ENCODE data around the gene CCHCR1. TPM values are rescaled to one million over a fixed set of nuclear protein-coding genes. Genes with fewer than 3 reads are reported as not detected.

The CCHCR1 gene
- polyA plus RNA-seq, 1 donor from 2014 or later: 19.7 TPM

DNA sequence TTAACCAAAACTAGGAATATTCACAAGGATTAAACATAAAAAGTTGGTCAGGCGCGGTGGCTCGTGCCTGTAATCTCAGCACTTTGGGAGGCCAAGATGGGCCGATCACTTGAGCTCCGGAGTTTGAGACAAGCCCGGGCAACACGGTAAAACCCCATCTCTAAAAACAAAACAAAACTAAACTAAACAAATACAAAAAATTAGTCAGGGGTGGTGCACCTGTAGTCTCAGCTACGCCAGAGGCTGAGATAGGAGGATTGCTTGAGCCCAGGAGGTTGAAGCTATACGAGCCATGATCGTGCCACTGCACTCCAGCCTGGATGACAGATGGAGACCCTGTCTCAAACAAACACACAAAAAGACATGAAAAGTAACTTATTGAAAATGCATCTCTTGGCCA is 21.9 kb downstream of the CCHCR1 start:
- H3K9me3 ChIP-seq (ENCODE audit: low read length): no peaks in the 10 kb centered on the region

DNA sequence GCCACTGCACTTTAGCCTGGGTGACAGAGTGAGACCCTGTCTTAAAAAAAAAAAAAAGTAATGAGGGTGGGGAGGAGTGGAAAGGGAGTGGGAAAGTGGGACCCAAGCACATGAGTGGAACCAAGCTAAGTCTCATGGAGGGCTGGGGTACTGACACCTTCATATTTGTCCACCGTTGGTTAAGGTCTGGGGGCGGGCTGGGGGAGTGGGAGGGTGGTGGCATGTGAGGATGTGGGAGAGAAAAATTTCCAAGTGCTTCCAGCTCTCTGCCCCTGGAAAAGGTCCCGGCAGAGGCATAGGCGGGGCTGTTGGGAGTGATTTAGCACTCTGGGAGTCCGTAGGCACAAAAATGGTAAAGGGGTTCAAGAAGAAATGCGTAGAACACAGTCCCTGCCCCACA is 24.8 kb downstream of the CCHCR1 start:
- Histone ChIP-seq H3K9me3 (ENCODE audit: low read length) (no peaks in the 10 kb centered on the region), H3K27ac (ENCODE audit: low read length) (no peak overlapping the region), H3K27me3 (ENCODE audit: insufficient read depth, low read depth, low read length) (no peaks in the 10 kb centered on the region), H2AFZ (ENCODE audit: low read depth, low read length) (no peak overlapping the region), H3K4me3 (ENCODE audit: low read length) (no peak overlapping the region), H3K9me2 (ENCODE audit: insufficient read depth, low read length) (no peaks in the 10 kb centered on the region), H3K4me2 (ENCODE audit: low read length) (no peak overlapping the region), H3K36me3 (ENCODE audit: insufficient read depth, low read length) (no peaks in the 10 kb centered on the region), H3K79me2 (replicated peaks; ENCODE audit: insufficient read depth, low read length) (no peaks in the 10 kb centered on the region), H4K20me1 (ENCODE audit: insufficient read depth) (no peaks in the 10 kb centered on the region), H3F3A (ENCODE audit: insufficient read depth, low read length, poor library complexity, severe bottlenecking) (no peaks in the 10 kb centered on the region), H3K9ac (ENCODE audit: low read length) (no peak overlapping the region)
- TF ChIP-seq MXI1 (conservative IDR thresholded peaks at IDR 0.05; ENCODE audit: poor library complexity, severe bottlenecking): no peak
- TF ChIP-seq TAF1 (IDR thresholded peaks at IDR 0.05; ENCODE audit: low read depth): no peak
- TF ChIP-seq EZH2 (IDR thresholded peaks at IDR 0.05; ENCODE audit: borderline replicate concordance, insufficient read depth, low read length, poor library complexity, severe bottlenecking): no peak
- TF ChIP-seq, protein P1, sequence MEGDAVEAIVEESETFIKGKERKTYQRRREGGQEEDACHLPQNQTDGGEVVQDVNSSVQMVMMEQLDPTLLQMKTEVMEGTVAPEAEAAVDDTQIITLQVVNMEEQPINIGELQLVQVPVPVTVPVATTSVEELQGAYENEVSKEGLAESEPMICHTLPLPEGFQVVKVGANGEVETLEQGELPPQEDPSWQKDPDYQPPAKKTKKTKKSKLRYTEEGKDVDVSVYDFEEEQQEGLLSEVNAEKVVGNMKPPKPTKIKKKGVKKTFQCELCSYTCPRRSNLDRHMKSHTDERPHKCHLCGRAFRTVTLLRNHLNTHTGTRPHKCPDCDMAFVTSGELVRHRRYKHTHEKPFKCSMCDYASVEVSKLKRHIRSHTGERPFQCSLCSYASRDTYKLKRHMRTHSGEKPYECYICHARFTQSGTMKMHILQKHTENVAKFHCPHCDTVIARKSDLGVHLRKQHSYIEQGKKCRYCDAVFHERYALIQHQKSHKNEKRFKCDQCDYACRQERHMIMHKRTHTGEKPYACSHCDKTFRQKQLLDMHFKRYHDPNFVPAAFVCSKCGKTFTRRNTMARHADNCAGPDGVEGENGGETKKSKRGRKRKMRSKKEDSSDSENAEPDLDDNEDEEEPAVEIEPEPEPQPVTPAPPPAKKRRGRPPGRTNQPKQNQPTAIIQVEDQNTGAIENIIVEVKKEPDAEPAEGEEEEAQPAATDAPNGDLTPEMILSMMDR (IDR thresholded peaks at IDR 0.05; ENCODE audit: poor library complexity, severe bottlenecking): no peak
- no peak for TF ChIP-seq SMC3 (conservative IDR thresholded peaks at IDR 0.05; ENCODE audit: poor library complexity)

More for the DNA sequence above, 21.9 kb downstream of the CCHCR1 start:
- Histone ChIP-seq H3K9ac (ENCODE audit: low read length) (no peak overlapping the region), H4K20me1 (ENCODE audit: insufficient read depth) (no peaks in the 10 kb centered on the region), H3K9me2 (ENCODE audit: insufficient read depth, low read length) (no peaks in the 10 kb centered on the region), H3F3A (ENCODE audit: insufficient read depth, low read length, poor library complexity, severe bottlenecking) (no peaks in the 10 kb centered on the region), H3K4me2 (ENCODE audit: low read length) (no peak overlapping the region), H3K4me3 (ENCODE audit: low read length) (no peak overlapping the region), H3K79me2 (replicated peaks; ENCODE audit: insufficient read depth, low read length) (no peaks in the 10 kb centered on the region), H3K27ac (ENCODE audit: low read length) (no peak overlapping the region), H3K36me3 (ENCODE audit: insufficient read depth, low read length) (no peaks in the 10 kb centered on the region), H3K27me3 (ENCODE audit: insufficient read depth, low read depth, low read length) (no peaks in the 10 kb centered on the region), H2AFZ (ENCODE audit: low read depth, low read length) (no peak overlapping the region)
- TF ChIP-seq MXI1 (conservative IDR thresholded peaks at IDR 0.05; ENCODE audit: poor library complexity, severe bottlenecking) (no peak), RAD21 (conservative IDR thresholded peaks at IDR 0.05) (no peak), TAF1 (IDR thresholded peaks at IDR 0.05; ENCODE audit: low read depth) (no peak), SMC3 (conservative IDR thresholded peaks at IDR 0.05; ENCODE audit: poor library complexity) (no peak), EP300 (conservative IDR thresholded peaks at IDR 0.05; ENCODE audit: poor library complexity, severe bottlenecking) (no peak), POLR2AphosphoS5 (IDR thresholded peaks at IDR 0.05) (no peak)
- TF ChIP-seq, protein P1 (IDR thresholded peaks at IDR 0.05; ENCODE audit: poor library complexity, severe bottlenecking): no peak
- TF ChIP-seq, protein P2, sequence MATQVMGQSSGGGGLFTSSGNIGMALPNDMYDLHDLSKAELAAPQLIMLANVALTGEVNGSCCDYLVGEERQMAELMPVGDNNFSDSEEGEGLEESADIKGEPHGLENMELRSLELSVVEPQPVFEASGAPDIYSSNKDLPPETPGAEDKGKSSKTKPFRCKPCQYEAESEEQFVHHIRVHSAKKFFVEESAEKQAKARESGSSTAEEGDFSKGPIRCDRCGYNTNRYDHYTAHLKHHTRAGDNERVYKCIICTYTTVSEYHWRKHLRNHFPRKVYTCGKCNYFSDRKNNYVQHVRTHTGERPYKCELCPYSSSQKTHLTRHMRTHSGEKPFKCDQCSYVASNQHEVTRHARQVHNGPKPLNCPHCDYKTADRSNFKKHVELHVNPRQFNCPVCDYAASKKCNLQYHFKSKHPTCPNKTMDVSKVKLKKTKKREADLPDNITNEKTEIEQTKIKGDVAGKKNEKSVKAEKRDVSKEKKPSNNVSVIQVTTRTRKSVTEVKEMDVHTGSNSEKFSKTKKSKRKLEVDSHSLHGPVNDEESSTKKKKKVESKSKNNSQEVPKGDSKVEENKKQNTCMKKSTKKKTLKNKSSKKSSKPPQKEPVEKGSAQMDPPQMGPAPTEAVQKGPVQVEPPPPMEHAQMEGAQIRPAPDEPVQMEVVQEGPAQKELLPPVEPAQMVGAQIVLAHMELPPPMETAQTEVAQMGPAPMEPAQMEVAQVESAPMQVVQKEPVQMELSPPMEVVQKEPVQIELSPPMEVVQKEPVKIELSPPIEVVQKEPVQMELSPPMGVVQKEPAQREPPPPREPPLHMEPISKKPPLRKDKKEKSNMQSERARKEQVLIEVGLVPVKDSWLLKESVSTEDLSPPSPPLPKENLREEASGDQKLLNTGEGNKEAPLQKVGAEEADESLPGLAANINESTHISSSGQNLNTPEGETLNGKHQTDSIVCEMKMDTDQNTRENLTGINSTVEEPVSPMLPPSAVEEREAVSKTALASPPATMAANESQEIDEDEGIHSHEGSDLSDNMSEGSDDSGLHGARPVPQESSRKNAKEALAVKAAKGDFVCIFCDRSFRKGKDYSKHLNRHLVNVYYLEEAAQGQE (IDR thresholded peaks at IDR 0.05; ENCODE audit: borderline replicate concordance): no peak
